AG04449 (cell line): ENCODE measurements around the gene KLF13.

Experiments
- CTCF ChIA-PET: fragments of 350-600 bp; formaldehyde crosslinking; extraction: SDS; loops from one replicate; lab custom pipeline; 2021; ENCODE audit warnings: antibody characterized with exemption; lab: Yijun Ruan, JAX
- POLR2A ChIA-PET: fragments of 400-600, 350-600 bp; formaldehyde crosslinking; extraction: SDS; loops from one replicate; lab custom pipeline; 2020; ENCODE audit warnings: antibody characterized with exemption, inconsistent platforms; lab: Yijun Ruan, JAX
- DNase-seq: peaks from one replicate; pipeline ENCODE4 v3.0.0-alpha.2; 2010; ENCODE audit warnings: low read depth, low spot score
- H3K4me3 ChIP-seq: 2 replicates; pipeline ENCODE4 v1.5.1; 2011; ENCODE audit warnings: low read depth, mild to moderate bottlenecking, control low read depth, low read length
- CTCF ChIP-seq: IDR thresholded peaks from one replicate; pipeline ENCODE4 v1.5.1; 2011; ENCODE audit warnings: mild to moderate bottlenecking, moderate library complexity, low read length, control low read depth, inconsistent platforms; ENCODE audit not compliant: insufficient read depth; ENCODE audit errors: missing control alignments

The KLF13 gene

DNA sequence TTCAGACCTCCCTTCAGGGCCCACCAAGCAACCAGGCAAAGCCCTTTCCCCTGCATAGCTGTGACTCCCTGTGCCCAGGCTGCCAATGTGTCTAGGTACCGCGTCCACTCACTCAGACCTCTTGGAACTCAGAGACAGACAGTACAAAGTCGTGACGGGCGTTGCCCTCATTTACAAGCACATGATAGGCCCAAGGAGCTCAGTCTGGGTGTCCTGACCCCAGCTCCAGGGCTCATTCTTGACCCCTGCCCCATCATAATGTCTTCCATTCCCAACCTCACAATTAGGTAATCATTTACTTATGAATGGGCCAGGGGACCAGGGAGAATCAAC is 56.0 kb downstream of the KLF13 start:
- no peak overlapping the region for H3K4me3 ChIP-seq
- ChIA-PET CTCF (interaction anchor here (1.2 kb wide), 1 partner anchor 106 kb away, joined by 5 read pairs; no protein-coding TSS in a partner anchor), POLR2A (no interaction called here)
- TF ChIP-seq CTCF: no peak
- no peak for DNase-seq

- DNase-seq: no peak
- POLR2A ChIA-PET: no interaction called here
- TF ChIP-seq CTCF: no peak
- H3K4me3 ChIP-seq: no peak overlapping the region
- CTCF ChIA-PET: no interaction called here
These were observed 56.5 kb downstream of the KLF13 start for GRCh38 chr15:31383139-31383538.

GRCh38 chr15:31384568-31384967 is 57.9 kb downstream of the KLF13 start:
- no peak for DNase-seq
- no peak overlapping the region for H3K4me3 ChIP-seq
- no peak for TF ChIP-seq CTCF
- ChIA-PET POLR2A (no interaction called here), CTCF (interaction anchor here (0.9 to 1.7 kb wide), 4 partner anchors 18 to 103 kb away, joined by 3 to 5 read pairs (median 3); no protein-coding TSS in a partner anchor)

- H3K4me3 ChIP-seq: no peak overlapping the region
- ChIA-PET CTCF (interaction anchor here (1.0 kb wide), 1 partner anchor 8 kb away, joined by 3 read pairs; no protein-coding TSS in a partner anchor), POLR2A (no interaction called here)
- no peak for DNase-seq
- no peak for TF ChIP-seq CTCF
These were observed 59.1 kb downstream of the KLF13 start for GRCh38 chr15:31385736-31386135.

- ChIA-PET POLR2A (no interaction called here), CTCF (no interaction called here)
- TF ChIP-seq CTCF: no peak
- no peak for DNase-seq
- H3K4me3 ChIP-seq: no peak overlapping the region
These were observed 60.5 kb downstream of the KLF13 start for GRCh38 chr15:31387092-31387478.

- ChIA-PET POLR2A (no interaction called here), CTCF (interaction anchor here (2.2 kb wide), 1 partner anchor 100 kb away, joined by 9 read pairs; no protein-coding TSS in a partner anchor)
- TF ChIP-seq CTCF: no peak
- H3K4me3 ChIP-seq: no peak overlapping the region; the same call in 1 of the 2 replicates
- no peak for DNase-seq
These were observed 61.0 kb downstream of the KLF13 start for GRCh38 chr15:31387479-31388118.
